H1 (cell line): ENCODE measurements around the gene RPAP3. TPM values are rescaled to one million over a fixed set of nuclear protein-coding genes. Genes with fewer than 3 reads are reported as not detected.

Experiments used
- ATF2 ChIP-seq: IDR thresholded peaks from 2 replicates; pipeline ENCODE4 v1.6.1; 2012; ENCODE audit warnings: low read length, inconsistent platforms
- ATF3 ChIP-seq: IDR thresholded peaks from 2 replicates; pipeline ENCODE4 v1.6.1; 2011; ENCODE audit warnings: low read depth, mild to moderate bottlenecking, low read length; ENCODE audit not compliant: insufficient read depth
- EGR1 ChIP-seq: IDR thresholded peaks from 2 replicates; pipeline ENCODE4 v1.6.1; 2011; ENCODE audit warnings: low read depth, low read length, borderline replicate concordance
- FOSL1 ChIP-seq: IDR thresholded peaks from 2 replicates; pipeline ENCODE4 v1.6.1; 2011; ENCODE audit warnings: mild to moderate bottlenecking, low read depth, low read length, moderate library complexity; ENCODE audit not compliant: insufficient read depth
- polyA plus RNA-seq, 7 experiments: library from polyadenylated mRNA; depleted of rRNA in 3 of 7; stranded (reverse) in 5 of 7; unstranded in 2 of 7; fragments of >200 nt in 5 of 7; fragments of 200-250 nt in 2 of 7; gene quantifications; 1 replicate in 5 of 7; 2 replicates in 1 of 7; 4 replicates in 1 of 7; pipeline versions ENCODE4 v1.2.1 to v1.2.3, GENCODE V29; 2011 to 2013; ENCODE audit warnings: missing spikeins in 2 of 7, mixed read lengths in 2 of 7
- total RNA-seq: library from RNA; stranded (reverse); fragmentation: NEBNext Ultra II Directional; extraction: Animal tissue kit (Norgen Biotek cat#: 25700); gene quantifications from 2 replicates; pipeline ENCODE4 v1.2.1, GENCODE V29; 2021

RPAP3 gene
- total and polyA plus RNA-seq, 2 of the 8 experiments (the other 6 are each of a cell fraction or from before 2014, with no cell fraction given) = 6.4 to 60.5 TPM

- TF ChIP-seq ATF3 (no peak), EGR1 (no peak), ATF2 (no peak), FOSL1 (no peak)
Measured at GRCh38 chr12:47698631-47699030, 7.2 kb downstream of the RPAP3 start (continued).
